ENCODE measurements around the gene C10orf67. TPM values are rescaled to one million over a fixed set of nuclear protein-coding genes. Genes with fewer than 3 reads are reported as not detected.
A peak's percentile ranks its signal among the peaks of the same experiment; 100 is the strongest.

Gene C10orf67
- total RNA-seq, 2 experiments from 2014 or later, result not detected

- TF ChIP-seq EZH2phosphoT487 (IDR thresholded peaks at IDR 0.05; ENCODE audit: borderline replicate concordance, low read depth, low read length), result no peak
- no peak for TF ChIP-seq CTCF (conservative IDR thresholded peaks at IDR 0.05; ENCODE audit: low read length)
- Histone ChIP-seq H3K4me3 (ENCODE audit: low read depth, low read length, poor library complexity, severe bottlenecking) (no peak overlapping the region), H4K20me1 (ENCODE audit: insufficient read depth, low read length) (no peaks in the 10 kb centered on the region), H3K4me2 (ENCODE audit: low read length) (no peak overlapping the region), H3K27ac (ENCODE audit: low read depth, low read length, poor library complexity, severe bottlenecking) (no peak overlapping the region), H3K36me3 (ENCODE audit: insufficient read depth, low read length) (no peaks in the 10 kb centered on the region), H3K9me2 (ENCODE audit: insufficient read depth, low read length) (no peaks in the 10 kb centered on the region), H3K4me1 (ENCODE audit: insufficient read depth, low read length, poor library complexity, severe bottlenecking) (no peaks in the 10 kb centered on the region), H2AFZ (ENCODE audit: low read length) (no peak overlapping the region), H3K79me2 (ENCODE audit: insufficient read depth, low read depth, low read length) (no peaks in the 10 kb centered on the region), H3K9me3 (ENCODE audit: low read length) (no peaks in the 10 kb centered on the region)
- intact Hi-C loops (cut with micrococcal nuclease; ENCODE audit: unreplicated experiment), result no loop called here
- BruUV-seq (replicated peaks), result no TSS peak
- no peak for DNase-seq (ENCODE audit: low spot score)
- ChIA-PET POLR2A (no interaction called here), CTCF (ENCODE audit: unreplicated experiment) (no interaction called here)
These were observed 172.0 kb downstream of the C10orf67 start for GRCh38 chr10:23172429-23173213.

- BruUV-seq (replicated peaks), result no TSS peak
- POLR2A ChIA-PET, result no interaction called here
- Histone ChIP-seq H2AFZ (ENCODE audit: low read length) (no peak overlapping the region), H3K4me3 (ENCODE audit: low read depth, low read length, poor library complexity, severe bottlenecking) (no peak overlapping the region), H3K9me3 (ENCODE audit: low read length) (no peaks in the 10 kb centered on the region), H4K20me1 (ENCODE audit: insufficient read depth, low read length) (no peaks in the 10 kb centered on the region), H3K36me3 (ENCODE audit: insufficient read depth, low read length) (no peaks in the 10 kb centered on the region), H3K4me2 (ENCODE audit: low read length) (no peak overlapping the region), H3K27ac (ENCODE audit: low read depth, low read length, poor library complexity, severe bottlenecking) (no peak overlapping the region), H3K9me2 (ENCODE audit: insufficient read depth, low read length) (no peaks in the 10 kb centered on the region), H3K79me2 (ENCODE audit: insufficient read depth, low read depth, low read length) (no peaks in the 10 kb centered on the region), H3K4me1 (ENCODE audit: insufficient read depth, low read length, poor library complexity, severe bottlenecking) (no peaks in the 10 kb centered on the region)
- CTCF ChIA-PET (ENCODE audit: unreplicated experiment), result no interaction called here
- DNase-seq (ENCODE audit: low spot score), result no peak
- intact Hi-C loops (cut with micrococcal nuclease; ENCODE audit: unreplicated experiment), result no loop called here
- TF ChIP-seq CTCF (conservative IDR thresholded peaks at IDR 0.05; ENCODE audit: low read length) (no peak), EZH2phosphoT487 (IDR thresholded peaks at IDR 0.05; ENCODE audit: borderline replicate concordance, low read depth, low read length) (no peak)
These were observed 173.2 kb downstream of the C10orf67 start for GRCh38 chr10:23171232-23171876.

GRCh38 chr10:23158370-23158769 lies 186.2 kb downstream of the C10orf67 start:
- Histone ChIP-seq H3K79me2 (ENCODE audit: insufficient read depth, low read depth, low read length) (no peaks in the 10 kb centered on the region), H3K9me2 (ENCODE audit: insufficient read depth, low read length) (no peaks in the 10 kb centered on the region), H2AFZ (ENCODE audit: low read length) (peak overlapping the region; percentile 50; the same call in 1 of the 2 replicates), H3K36me3 (ENCODE audit: insufficient read depth, low read length) (no peaks in the 10 kb centered on the region), H3K4me2 (ENCODE audit: low read length) (peak overlapping the region; percentile 60), H3K9me3 (ENCODE audit: low read length) (no peaks in the 10 kb centered on the region), H3K27ac (ENCODE audit: low read depth, low read length, poor library complexity, severe bottlenecking) (no peak overlapping the region), H4K20me1 (ENCODE audit: insufficient read depth, low read length) (no peaks in the 10 kb centered on the region), H3K4me1 (ENCODE audit: insufficient read depth, low read length, poor library complexity, severe bottlenecking) (no peaks in the 10 kb centered on the region), H3K4me3 (ENCODE audit: low read depth, low read length, poor library complexity, severe bottlenecking) (no peak overlapping the region)
- BruUV-seq (replicated peaks), result no TSS peak
- TF ChIP-seq EZH2phosphoT487 (IDR thresholded peaks at IDR 0.05; ENCODE audit: borderline replicate concordance, low read depth, low read length) (no peak), CTCF (conservative IDR thresholded peaks at IDR 0.05; ENCODE audit: low read length) (peak; percentile 97)
- peak; percentile 62 for DNase-seq (ENCODE audit: low spot score)
- CTCF ChIA-PET (ENCODE audit: unreplicated experiment), result no interaction called here
- POLR2A ChIA-PET, result no interaction called here
- intact Hi-C loops (cut with micrococcal nuclease; ENCODE audit: unreplicated experiment), result loop anchor here (1.0 to 5.0 kb wide), 4 partner anchors 135 to 1038 kb away; no protein-coding TSS in a partner anchor

All from OCI-LY7 (cell line).